Activated T-helper 1 cell treated with anti-CD3 and anti-CD28 coated beads, Interleukin-2, amount 50 U/mL, for 16 hours (primary cell): ENCODE data around the gene ARHGAP26.

Experiments used
- DNase-seq, 2 donors: peaks; one replicate each; pipeline ENCODE4 v3.0.0-alpha.2; 2020; ENCODE audit warnings: low read depth in 1 of 2, low spot score in 1 of 2

ARHGAP26 gene

DNA sequence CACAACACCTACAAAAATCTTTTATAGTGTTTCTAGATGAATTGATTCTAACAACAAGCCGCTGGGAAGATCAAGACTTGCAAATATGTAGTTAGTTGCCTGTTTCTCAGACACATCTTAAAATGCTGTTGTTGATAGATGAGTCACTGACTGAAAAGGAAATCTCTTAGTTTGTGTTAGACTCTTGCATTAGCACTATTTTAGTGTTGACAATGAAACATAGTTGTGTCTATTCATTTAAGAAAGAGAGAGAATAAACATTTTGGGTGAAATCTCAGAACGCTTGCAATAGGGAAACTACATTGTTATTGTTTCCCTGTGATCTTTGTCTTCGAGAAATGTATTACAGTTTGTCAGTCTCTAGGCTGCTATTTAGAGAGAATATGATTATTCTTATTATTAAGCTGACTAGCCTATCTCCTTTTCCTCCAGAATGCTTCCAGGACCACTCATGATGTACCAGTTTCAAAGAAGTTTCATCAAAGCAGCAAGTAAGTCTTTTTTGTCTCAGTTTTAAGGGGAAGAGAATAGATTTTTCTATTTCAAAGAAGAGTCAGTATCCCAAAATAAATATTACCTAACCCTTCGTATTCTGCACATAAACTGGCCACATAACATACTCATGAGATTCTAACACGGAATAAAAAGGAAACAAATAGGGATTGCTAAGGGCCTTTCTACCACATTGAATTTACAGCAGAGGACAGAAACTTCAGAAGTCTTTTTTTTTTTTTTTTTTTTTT is 285.6 kb downstream of the ARHGAP26 start:
- DNase-seq: no peak

DNA sequence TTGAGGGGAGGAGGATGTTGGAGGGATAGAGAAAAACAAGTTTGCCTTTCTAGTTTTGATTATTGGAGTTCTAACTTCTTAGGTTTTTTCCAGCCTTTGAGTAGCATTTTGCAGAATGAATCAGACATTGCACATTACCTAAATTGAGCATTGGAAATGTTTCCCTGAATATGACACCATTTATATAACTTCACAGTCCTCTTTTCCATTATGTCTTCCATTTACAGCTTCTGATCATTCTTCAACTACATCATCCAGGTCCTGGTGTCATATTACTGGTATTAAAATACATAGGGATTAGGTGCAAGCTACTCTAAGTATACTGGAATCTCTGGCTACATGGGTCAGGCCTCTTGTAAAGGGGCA is 286.1 kb downstream of the ARHGAP26 start:
- no peak for DNase-seq

DNA sequence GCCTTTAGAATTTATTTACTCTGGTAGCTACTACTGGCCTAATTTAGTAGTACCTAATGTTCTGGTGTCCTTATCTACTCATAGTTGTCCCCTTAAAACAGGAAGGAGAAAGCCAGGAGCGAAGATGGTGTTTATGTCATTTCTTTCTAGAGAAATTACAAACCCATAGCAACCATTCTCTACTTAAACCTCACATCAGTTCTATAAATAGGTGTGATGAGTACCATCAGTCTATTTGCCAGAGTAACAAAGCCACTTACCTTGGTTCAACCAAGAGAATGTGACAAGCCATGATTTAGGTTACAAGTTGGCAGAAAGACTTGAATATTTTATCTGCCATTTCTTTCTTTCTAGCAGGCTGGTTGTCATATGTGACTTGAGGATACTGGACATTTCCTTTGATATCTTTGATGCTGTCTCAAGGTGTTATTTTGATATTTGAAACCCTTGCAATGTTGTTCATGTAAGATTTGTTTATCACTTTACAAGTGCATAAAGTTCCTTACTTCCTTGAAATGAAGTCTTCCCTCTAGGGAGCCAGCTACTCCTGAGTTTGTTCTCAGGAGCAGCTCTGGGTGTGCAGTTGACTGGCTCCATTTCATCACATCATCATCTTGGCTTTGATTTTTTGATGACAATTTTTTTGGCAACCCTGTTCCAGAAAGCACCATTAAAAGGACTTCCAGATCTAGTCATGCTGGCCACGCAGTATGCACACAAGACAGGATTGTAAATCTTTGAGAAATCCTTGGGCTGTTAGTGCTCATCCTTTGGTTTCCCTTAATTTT is 286.8 kb downstream of the ARHGAP26 start:
- no peak for DNase-seq

DNA sequence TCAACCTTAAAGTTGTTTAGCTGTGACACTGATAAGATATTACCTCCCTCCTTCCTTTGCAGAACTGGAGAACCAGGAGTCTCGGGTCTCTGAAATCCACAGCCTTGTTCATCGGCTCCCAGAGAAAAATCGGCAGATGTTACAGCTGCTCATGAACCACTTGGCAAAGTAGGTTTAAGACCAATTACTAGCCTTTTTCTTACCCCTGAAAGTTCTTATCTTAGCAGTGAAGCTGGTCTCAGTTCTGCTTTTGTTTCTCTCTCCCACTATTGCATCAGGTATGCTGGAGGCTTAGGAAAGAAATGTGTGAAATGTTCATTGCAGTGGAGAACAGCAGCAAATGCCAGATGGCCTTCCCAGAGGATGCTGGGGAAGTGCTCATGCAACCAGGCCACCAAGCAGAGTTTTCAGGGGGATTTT is 287.4 kb downstream of the ARHGAP26 start:
- no peak for DNase-seq

DNA sequence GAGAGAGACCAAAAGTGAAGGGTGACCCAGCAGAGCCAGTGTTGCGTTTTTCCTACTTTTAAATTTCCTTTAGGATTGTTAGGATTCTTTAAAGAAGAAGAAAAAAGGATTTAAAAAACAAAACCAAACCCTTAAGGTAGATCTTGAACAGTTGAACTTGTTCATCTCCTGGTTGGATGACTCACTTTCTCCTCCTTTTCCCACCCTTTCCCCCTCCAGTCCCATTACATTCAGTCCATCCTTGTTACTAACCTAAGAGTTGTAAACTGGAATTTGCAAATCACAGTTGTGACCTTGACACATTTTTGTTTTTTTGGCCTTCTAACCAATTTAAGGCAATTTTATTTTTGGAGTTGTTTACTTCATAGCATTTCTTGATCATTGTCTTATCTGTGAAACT is 289.2 kb downstream of the ARHGAP26 start:
- no peak for DNase-seq

DNA sequence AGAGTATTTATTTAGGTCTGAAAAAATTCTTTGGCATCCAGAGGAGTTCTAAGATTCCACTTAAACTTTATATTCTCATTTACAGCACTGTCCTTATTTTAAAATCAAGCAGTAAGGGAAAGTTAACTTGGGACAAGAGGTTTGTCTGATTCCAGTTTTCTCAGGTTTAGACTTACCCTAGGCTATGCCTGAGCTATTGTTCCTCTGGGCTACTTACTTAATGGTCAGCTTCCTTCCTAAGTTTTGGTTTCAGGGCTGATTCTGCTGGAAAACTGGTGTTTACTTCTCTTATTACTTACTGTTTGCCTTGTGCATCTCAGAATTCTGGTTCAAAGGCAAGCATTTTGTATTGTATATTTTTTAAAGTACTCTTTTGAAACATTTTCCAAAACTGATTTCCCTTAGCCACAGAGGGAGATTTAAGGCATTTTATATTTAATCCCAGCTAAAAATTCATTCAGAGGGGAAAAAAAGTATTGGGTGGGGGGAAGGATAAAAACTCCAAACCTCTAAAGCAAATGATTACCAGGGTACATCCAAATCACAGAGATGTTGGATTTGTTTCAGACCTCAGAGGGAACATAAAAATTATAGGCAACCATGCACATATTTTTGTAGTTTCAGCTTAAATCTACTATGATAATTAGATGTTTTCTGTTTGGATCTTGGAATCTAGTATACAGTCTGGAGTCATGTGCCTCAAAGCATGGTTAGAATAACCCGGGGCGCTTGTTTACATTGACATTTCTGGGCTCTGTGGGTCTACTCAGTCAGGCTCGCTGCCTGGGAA is 290.0 kb downstream of the ARHGAP26 start:
- no peak for DNase-seq

DNA sequence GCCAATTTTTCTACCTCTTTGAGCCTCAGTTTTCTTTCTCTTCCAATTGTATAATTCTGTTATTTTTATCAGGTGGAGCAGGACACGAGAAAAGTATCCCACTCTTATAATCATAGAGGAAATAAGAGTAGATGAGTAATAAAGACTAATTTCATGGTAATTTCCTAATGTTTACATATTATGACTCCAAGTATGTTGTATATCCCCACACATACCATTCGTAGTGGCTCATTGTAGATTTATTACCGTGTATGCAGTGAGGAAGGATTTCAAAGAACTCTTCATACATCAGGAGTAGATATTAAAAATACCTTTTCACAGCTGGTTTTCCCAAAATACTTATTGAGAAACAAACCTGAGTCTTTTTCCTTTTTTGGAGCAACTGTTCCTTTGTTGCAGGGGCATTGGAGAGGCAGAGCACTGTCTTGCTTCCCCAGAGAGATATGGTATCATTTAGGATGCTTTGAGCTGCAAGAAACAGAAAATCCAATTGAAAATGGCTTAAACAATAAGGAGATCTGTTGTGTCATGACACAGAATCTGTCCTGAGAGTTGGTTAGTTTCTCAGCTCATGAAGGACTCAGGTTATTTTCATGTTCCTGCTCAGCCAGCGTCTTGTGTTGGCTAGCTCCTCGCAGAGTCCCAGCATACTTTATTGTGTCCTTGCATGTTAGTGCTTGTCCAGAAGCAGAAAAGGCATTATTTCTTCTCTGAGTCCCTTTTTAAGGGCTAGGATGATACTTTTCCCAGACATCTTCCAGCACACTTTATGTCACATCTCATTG is 291.2 kb downstream of the ARHGAP26 start:
- no peak for DNase-seq

DNA sequence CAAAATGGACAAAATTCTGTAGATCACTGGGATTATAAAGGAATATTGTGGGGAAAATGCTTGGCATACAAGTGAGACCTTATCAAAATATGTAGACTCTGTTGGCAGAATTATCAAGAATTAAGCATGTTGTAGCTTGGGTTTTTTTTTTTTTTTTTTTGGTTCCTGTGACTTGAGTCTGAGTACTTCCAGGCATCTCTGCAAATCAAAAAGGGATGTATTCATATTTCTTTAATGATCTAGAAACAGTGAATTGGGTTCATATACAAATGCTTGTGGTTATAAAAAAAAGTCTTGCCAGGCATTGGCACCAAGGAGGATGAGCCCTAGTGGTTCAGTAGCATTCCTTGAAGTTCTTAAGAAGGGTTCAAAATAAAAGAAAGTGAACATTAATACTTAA is 292.2 kb downstream of the ARHGAP26 start:
- no peak for DNase-seq

DNA sequence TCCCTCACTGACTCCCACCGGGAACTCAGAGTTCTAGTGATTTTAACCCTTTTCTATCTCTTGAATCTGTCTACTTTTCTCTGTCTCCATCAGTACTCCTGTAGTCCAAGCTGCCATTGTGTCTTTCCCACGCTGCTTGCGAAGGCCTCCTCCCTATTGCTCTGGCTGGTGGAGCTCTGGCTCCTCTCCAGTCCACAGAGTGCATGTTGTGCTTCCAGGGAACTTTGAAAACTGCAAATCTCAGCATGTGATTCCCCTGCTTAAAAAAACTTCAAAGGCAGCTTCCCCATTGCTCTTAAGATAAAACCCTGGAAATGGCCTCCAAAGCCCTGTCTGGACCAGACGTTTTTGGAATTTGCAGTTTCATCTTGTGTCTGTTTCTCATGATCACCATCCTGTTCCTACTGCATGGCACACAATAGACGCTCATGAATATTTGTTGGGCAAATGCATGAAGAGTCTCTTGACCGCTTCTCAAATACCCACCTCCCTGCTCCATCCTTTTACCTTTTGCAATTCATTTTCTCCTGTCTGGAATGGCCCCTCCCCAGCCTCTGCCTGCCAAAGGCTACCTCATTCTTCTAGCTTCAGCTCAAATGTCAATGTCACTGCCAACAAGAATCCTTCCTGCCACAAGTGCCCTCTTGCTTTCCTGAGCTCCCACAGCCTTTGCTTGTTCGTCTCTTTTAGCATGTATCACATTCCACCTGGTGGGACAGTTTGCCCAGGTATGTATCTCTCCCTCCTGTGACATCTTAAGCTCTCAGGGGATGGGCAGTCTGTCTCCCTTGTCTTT is 293.2 kb downstream of the ARHGAP26 start:
- DNase-seq: no peak

DNA sequence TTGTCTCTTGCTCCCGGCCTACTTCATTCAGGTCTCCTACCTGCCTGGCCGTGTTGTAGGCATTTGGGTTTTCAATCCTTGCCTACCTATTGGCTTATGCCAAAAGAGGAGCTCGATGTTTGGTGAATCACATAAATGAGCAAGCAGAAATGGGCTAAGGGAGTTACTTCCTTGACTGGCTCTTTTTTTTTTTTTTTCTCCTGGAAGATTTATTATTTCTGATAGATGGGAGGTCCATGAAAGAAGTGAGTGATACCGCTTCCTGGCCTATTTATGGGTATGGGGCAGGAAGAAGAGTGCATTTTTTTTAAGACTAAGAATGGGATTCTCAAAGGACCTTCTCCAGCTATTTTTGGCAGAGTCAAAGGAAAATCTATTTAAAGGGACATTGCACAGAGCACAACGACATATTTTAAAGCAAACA is 294.1 kb downstream of the ARHGAP26 start:
- DNase-seq: no peak

DNA sequence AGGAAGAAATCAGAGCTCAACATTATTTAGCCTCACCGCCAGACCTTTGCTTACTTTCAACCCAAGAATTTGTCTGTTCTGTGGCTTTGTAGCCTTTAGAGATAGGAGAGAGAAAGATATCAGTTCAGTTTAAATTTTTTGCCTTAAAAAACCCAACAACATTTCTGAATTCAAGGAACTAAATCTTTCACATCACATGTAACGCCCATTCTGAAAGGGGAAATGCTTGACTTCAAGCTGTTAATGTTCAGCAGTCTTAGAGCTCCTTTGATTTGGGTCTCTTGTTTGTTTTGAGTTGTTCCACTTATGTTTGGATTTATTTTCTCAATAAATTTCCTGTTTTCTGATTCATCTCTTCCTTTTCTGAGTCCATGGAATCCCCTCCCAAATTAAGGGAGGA is 294.5 kb downstream of the ARHGAP26 start:
- no peak for DNase-seq

DNA sequence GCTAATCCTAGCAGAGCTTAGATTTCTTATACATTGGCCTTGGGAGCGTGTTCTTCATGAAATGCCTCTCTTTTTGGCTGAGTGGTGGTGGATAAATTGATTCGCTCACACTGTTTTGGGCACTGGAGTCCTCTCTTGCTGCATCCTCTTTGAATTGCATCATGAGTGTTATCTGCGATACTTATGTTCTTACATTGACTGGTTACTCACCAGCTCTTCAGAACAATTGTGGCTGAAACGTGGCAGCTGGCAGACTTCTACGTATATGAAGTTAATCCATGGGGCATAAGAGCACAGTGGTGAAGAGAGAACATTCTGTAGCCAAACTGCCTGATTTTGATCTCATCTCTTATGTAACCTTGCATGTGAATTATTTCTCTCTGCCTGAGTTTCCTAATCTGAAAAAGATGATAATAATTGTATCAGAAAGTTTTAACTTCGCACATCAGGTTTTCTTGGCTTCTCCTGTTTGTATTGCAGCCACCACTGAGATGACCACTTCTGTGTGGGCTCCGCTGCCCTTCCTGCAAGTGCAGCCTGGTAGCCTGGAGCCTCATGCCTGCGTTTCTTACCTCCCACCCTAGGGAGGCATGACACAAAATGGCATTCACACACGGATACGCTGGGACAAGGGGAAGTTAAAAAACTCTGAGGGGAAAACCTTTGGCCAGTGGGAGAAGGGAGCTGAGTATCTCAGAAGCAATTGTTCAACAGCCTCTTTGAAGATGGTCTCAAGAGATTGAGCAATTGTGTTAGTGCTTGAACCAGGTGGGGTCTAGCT is 295.2 kb downstream of the ARHGAP26 start:
- no peak for DNase-seq

DNA sequence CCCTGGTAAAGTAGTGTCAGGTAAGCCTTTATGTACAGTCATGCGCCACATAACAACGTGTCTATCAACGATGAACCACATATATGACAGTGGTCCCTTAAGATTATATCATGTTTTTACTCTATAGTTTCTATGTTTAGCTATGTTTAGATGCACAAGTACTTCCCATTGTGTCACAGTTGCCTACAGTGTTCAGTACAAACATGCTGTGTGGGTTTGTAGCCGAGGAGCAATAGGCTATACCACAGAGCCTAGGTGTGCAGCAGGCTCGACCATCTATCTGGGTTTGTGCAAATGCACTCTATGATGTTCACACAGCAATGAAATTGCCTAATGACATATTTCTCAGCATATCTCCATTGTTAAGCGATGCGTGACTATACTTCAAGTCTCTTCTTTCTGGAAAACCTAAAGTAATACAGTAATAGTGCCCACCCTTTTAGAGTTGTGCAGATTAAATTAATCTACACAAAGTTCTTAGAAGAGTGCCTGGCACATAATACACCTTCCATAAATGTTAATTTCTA is 295.9 kb downstream of the ARHGAP26 start:
- no peak for DNase-seq

DNA sequence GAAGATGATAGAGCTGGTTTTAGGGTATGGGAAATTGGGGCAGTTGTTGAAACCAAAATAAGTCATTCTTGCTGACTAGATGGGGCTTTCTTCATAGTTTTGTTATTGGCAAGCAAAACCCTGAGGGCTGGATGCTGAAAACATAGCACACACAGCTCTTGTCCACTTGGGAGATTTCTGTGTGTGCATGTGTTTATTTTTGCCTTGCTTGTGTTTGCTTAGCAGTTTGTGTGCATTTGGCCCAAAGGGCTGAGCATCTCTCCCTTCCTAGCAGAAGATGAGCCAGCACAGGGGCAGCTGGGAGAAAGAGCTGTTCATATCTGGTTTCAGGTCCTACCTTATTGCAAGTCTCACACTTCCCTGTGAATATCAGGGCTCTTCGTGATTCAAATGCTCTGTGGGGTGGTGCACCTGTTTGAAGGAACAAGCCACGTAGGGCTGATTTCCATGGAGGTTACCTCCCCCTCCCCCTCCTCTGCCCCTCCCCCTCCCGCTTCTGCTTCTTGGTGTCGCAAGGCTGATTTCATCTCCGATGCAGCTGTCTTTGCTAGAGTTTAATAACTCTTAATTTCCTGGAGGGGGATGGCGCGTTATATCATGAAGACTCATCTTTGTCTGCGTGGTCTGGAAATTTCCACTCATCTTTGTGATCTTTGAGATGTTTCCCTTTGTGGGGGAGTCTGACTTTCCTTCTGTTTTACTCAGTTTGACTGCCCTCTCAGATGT is 296.5 kb downstream of the ARHGAP26 start:
- no peak for DNase-seq

DNA sequence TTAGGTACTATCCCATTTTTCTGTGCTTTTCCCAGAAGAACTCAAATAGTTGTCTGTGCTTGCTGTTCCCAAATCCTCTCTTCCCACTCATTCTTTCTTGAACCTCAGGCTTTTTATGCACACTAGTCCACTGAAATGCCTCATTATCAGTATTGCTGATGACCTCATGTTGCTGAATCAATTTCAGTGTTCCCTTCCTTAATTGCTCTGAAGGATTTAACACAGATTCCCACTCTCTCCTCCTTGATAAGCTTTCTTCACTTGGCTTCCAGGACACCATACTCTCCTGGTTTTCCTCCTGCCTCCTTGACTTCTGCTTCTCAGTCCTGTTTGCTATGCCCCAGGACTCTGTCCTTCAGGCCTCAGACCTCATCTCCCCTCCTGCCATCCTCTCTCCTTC is 298.5 kb downstream of the ARHGAP26 start:
- no peak for DNase-seq

DNA sequence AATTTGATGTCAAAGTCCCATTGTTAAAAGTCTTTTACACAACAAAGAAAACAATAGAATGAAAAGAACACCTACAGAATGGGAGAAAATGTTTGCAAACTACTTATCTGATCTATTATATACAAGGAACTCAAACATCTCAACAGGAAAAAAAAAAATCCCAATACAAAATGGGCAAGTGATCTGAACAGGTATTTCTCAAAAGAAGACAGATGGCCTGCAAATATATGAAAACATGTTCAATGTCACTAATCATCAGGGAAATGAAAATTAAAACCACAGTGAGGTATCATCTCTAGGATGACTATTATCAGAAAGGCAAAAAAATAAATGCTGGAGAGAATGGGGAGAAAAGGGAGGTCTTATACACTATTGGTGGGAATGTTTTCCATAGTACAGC is 301.8 kb downstream of the ARHGAP26 start:
- DNase-seq: no peak

DNA sequence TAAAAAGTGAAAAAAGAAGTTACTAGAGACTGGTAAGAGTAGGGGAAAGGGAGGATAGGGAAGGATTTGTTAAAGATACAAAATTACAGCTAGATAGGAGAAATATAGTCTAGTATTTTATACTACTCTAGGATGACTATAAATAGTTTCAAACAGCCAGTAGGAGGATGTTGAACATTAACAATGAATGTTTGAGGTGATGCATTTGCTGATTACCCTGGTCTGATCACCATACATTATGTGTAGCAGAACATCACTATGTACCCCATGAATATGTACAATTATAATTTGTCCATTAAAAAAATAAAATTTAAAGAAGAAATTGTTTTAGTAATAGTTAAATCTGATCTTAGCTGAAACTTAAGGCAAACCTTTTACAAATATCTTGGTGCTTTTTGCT is 302.6 kb downstream of the ARHGAP26 start:
- DNase-seq: no peak

DNA sequence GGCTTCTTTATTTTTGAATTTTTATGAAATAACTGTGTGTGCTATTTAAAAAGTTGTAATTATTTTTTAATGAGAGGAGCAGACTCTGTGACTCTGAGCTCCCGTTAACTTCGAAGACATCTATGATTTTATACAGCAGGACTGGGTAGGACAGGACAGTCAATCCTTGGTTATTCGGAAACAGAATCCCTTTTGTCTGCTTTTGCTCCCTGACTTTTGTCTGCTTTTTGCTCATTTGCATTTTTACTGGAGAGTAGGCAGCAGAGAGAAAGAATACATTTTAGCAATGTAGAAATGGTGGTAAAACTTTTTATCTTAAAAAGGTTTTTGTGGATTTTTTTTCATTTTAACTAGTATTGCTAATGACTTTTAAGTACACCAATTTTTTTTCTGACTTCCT is 303.6 kb downstream of the ARHGAP26 start:
- DNase-seq: no peak
